ENCODE results near the gene ARAP2.

Gene ARAP2

GRCh38 chr4:36260731-36261130 is 16.4 kb upstream of the ARAP2 start:
- in situ Hi-C loops (cut with HindIII; ENCODE audit: low sequenced_read_pairs), result no loop called here

DNA sequence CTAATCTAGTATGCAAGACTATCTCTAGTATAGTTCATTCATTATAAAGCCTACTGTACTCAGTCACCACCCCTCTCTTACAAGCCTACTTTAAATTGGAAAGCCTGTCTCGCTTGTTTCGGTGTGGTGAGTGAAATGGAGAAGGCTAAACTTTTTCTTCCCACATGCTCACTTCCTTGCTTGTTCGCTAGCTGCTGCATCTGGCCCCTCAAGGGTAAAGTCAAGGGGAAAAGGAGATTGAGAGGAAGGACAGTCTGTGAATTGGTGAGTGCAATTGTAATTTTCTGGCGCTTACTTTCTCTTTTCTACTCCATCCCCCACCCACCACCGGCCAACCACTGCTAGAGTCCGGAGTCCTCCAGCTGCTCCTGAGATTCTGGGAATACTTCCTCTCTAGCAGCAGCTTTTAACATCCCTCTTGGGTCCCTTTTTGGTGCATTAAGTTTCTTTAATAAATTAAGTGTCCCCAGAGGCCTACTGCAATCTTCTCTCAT is 12.1 kb upstream of the ARAP2 start:
- in situ Hi-C loops (cut with HindIII; ENCODE audit: low sequenced_read_pairs), result no loop called here

GRCh38 chr4:36255577-36255976 is 11.3 kb upstream of the ARAP2 start:
- in situ Hi-C loops (cut with HindIII; ENCODE audit: low sequenced_read_pairs), result no loop called here

- in situ Hi-C loops (cut with HindIII; ENCODE audit: low sequenced_read_pairs), result no loop called here
Observed at GRCh38 chr4:36254371-36254770, 10.1 kb upstream of the ARAP2 start.

GRCh38 chr4:36251983-36252382 is 7.7 kb upstream of the ARAP2 start:
- in situ Hi-C loops (cut with HindIII; ENCODE audit: low sequenced_read_pairs), result no loop called here

DNA sequence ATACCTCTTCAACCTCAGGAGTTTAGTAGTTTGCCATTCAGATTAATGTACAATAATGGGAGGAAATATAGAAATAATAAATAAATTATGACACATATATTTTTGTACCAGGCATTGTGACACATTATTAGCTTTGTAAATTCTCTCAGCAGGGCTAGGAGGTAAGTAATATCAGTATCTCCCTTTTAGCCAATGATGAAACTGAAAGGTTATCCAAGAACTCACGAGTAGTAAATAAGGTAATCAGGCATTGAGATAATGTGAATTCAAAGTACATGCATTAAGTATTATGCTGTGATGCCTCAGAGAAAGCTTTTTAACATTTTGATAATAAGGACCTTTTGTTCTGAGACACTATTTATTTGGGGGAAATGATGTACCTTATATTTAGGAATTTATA is 5.3 kb upstream of the ARAP2 start:
- in situ Hi-C loops (cut with HindIII; ENCODE audit: low sequenced_read_pairs), result no loop called here

- in situ Hi-C loops (cut with HindIII; ENCODE audit: low sequenced_read_pairs), result no loop called here
Observed at GRCh38 chr4:36243355-36244256, 708 bp downstream of the ARAP2 start.

DNA sequence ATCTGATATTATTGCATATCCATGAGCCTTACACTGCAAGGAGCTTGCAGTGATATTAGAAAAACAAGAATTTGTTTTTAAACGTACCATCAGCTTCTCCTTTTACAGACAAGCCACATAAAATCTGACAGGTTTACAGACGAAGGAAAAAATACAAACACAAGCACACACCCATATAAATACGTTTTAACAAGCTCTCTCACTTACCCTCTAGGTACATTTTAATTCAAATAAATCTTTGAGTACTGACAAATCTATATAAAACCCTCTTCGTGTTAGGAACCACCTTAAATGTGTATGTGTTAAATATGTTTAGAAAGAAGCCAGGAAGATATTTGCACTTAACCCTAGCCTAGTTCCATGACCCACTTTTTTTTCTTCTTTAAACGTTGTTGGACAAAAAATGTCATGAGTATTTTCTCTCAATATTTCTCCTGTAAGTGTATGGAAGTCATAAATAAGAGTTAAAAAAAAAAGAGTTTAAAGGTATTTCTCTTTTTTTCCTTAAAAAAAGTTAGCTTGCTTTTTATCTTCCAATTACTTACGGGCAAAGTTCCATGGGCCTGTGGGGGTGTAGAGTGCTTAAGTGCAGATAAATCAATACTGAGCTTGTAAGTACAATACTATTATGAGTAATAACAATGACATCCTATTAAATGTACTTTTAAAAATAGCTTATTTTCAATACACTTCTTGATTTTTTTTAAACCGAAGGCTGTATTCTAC is 1.5 kb downstream of the ARAP2 start:
- in situ Hi-C loops (cut with HindIII; ENCODE audit: low sequenced_read_pairs), result no loop called here

DNA sequence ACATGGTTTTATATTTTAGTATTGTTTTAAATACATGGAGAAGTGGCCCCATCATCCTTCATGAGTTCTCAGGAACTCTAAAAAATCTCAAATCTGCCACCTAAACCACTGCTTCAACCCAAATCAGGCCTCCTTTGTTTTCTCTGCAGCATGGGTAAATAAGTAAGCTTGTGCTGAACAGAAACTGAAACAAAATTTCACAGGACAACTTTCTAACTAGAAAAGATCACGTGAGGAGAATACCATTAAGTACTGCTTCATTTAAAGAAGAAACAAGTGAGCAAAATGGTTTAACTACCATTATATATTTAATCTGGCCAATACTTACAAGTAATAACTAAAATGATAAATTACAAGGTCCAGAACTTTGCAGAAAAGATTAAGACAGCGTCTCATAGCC is 2.5 kb downstream of the ARAP2 start:
- in situ Hi-C loops (cut with HindIII; ENCODE audit: low sequenced_read_pairs), result no loop called here

DNA sequence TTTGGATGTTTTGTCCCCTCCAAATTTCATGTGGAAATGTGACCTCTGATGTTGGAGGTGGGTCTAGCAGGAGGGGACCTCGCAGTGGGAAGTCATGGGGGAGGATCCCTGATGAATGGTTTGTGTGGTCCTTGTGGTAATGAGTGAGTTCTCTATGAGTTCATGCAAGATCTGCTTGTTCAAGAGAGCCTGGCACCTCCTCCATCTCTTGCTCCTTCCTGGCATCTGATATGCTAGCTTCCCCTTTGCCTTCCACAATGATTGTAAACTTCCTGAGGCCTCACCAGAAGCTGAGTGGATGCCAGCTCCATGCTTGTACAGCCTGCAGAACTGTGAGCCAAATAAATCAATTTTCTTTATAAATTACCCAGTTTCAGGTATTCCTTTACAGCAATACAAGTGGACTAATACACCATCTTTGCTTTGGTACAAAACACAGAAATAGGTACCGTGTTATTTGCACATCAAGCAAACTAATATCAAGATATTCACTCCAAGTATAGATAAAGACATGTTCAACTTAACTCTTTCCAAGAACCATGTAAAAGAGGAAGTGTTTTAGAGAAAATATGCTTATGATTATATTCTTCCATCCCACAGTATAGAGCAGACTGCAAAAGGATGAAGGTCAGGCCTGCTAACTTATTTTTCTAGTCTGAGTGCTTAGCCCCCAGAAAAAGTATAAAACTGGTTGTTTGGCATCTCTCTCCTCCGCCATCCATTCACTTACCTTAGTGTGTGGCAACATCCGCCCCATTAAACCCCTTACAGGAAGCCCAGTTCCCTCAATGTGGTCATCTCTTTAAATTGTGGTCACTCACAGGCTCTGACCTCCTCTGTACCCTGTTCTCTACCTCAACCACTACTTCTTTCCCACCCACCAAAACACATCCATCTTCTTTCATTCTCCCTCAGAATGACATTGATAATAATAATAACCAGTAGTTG is 6.7 kb downstream of the ARAP2 start:
- in situ Hi-C loops (cut with HindIII; ENCODE audit: low sequenced_read_pairs), result no loop called here

GRCh38 chr4:36236159-36236558 is 8.2 kb downstream of the ARAP2 start:
- in situ Hi-C loops (cut with HindIII; ENCODE audit: low sequenced_read_pairs), result no loop called here

- in situ Hi-C loops (cut with HindIII; ENCODE audit: low sequenced_read_pairs), result no loop called here
Observed at GRCh38 chr4:36235306-36235705, 9.0 kb downstream of the ARAP2 start.

GRCh38 chr4:36233567-36234266 is 10.6 kb downstream of the ARAP2 start:
- in situ Hi-C loops (cut with HindIII; ENCODE audit: low sequenced_read_pairs), result no loop called here

DNA sequence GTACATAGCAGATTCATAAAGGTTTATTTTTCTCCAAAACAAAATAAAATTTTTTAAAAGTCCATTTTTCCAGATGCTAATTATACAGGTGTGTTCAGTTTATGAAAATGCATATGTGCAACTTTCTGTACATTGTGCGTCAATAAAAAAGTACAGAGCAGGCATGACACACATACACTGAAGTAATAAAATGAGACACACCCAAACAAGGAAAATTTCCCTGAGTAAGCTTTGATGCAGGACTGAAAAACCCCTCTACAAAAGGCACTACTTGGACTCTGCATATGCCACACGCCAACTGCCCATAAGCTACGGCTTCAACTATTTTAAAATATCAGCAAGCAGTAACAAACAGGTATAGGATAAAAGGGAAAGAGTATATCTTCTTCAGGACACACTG is 13.8 kb downstream of the ARAP2 start:
- in situ Hi-C loops (cut with HindIII; ENCODE audit: low sequenced_read_pairs), result no loop called here

- in situ Hi-C loops (cut with HindIII; ENCODE audit: low sequenced_read_pairs), result no loop called here
Observed at GRCh38 chr4:36227913-36228312, 16.4 kb downstream of the ARAP2 start.

DNA sequence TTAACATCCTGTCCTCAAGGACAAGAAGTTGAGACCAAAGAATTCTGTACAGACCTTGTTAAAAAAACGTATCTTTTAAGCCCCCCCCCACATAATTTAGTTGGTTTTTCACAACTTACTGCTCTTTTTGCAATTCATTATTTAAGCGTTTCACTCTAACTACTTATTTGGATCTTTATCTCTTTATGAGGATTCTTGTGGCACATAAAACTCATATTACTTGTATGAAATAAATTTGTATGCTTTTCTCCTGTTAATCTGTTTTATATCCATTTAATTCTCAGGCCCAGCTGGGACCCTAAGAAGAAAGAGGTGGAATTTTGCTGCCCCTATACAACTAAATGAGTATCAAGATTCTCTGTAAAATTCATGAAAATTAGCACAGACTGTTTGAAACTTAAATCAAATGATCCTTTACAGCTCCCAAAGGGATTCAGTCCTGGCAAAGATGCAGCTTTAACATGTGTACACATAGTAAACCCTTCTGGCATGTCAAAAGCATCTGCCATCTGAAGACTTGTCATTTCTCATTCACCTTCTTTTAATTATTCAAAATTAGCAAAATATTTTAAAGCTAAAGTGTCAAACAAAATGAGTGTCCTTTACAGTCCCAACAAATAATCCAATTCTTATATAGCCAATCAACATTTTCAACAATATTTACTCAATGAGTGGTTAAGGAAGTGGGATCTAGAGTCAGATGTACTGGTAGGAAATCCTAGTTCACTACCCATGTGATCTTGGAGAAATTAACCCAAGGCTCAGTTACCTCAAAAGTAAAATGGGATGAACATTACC is 17.7 kb downstream of the ARAP2 start:
- in situ Hi-C loops (cut with HindIII; ENCODE audit: low sequenced_read_pairs), result no loop called here

GRCh38 chr4:36224972-36225903 is 19.1 kb downstream of the ARAP2 start:
- in situ Hi-C loops (cut with HindIII; ENCODE audit: low sequenced_read_pairs), result no loop called here

GRCh38 chr4:36222702-36223101 is 21.6 kb downstream of the ARAP2 start:
- in situ Hi-C loops (cut with HindIII; ENCODE audit: low sequenced_read_pairs), result no loop called here

Data from DLD1 (cell line).